Ectodermal cell (in vitro differentiated cells): ENCODE results near the gene GNAT3.

Experiments used
- H3K27ac ChIP-seq: 2 replicates; pipeline ENCODE4 v1.7.0; 2013; ENCODE audit warnings: mild to moderate bottlenecking, low read depth, low read length; ENCODE audit not compliant: insufficient read depth, poor library complexity, severe bottlenecking
- H3K27me3 ChIP-seq: 2 replicates; pipeline ENCODE4 v1.7.0; 2013; ENCODE audit warnings: mild to moderate bottlenecking, low read length; ENCODE audit not compliant: insufficient read depth, control insufficient read depth, poor library complexity, severe bottlenecking
- H3K36me3 ChIP-seq: one replicate; pipeline ENCODE4 v1.7.0; 2013; ENCODE audit warnings: low read length; ENCODE audit not compliant: control insufficient read depth, insufficient read depth
- H3K4me1 ChIP-seq: one replicate; pipeline ENCODE4 v1.7.0; 2013; ENCODE audit warnings: low read length; ENCODE audit not compliant: control insufficient read depth, insufficient read depth
- H3K4me3 ChIP-seq: 2 replicates; pipeline ENCODE4 v1.7.0; 2013; ENCODE audit warnings: low read depth, low read length, control low read depth; ENCODE audit not compliant: insufficient read depth
- H3K9me3 ChIP-seq: 2 replicates; pipeline ENCODE4 v1.7.0; 2013; ENCODE audit warnings: mild to moderate bottlenecking, low read length, moderate library complexity; ENCODE audit not compliant: control insufficient read depth
- WGBS, 2 experiments: methylation state at CpG; one replicate each; pipeline ENCODE4 v1.1.7; 2013; ENCODE audit warnings: missing lambda C conversion rate in 2 of 2; 5-methylcytosine and 5-hydroxymethylcytosine counted together

The GNAT3 gene

GRCh38 chr7:80429181-80429580 lies 82.7 kb downstream of the GNAT3 start:
- H3K27me3 ChIP-seq, result no peaks in the 10 kb centered on the region
- H3K27ac ChIP-seq, result no peak overlapping the region
- no peaks in the 10 kb centered on the region for H3K9me3 ChIP-seq
- H3K36me3 ChIP-seq, result no peaks in the 10 kb centered on the region
- H3K4me3 ChIP-seq, result no peak overlapping the region
- WGBS, 2 experiments, result 100% methylated on average over 1 of the region's 1 CpG
- H3K4me1 ChIP-seq, result no peaks in the 10 kb centered on the region

DNA sequence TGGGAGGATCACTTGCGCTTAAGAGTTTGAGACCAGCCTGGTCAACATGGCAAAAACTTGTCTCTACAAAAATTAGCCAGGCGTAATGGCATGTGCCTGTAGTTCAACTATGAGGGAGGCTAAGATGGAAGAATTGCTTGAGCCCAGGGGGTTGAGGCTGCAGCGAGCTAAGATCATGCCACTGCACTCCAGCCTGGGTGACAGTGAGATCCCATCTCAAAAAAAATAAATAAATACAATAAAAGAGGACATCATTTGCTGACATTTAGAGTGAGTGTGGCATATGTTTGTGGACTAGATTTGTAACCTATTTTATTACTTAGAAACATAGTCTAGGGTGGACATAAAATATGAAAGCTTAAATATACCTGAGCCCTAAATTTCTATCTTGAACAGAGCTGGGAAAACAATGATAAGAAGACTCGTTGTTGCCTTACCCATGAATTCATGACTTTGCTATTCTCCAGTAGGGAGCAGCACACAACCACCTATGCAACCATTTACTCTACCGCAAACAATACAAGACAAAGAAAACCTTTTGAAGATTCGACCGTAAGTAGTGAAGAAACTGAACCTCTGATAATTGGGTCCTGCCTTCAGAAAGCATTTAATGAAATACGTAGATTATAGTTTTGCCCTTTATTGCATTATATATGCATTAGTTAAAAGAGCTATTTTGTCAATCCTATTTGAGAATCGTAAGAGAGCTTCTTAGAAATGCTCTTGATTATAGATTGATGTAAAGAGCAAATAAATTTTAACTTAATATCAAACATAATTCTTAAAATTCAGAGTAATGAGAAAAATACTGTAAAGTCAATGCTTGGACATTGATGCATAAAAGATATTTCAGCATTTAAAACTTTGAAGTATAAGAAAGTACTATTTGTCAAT lies 83.5 kb downstream of the GNAT3 start:
- Histone ChIP-seq H3K36me3 (no peaks in the 10 kb centered on the region), H3K4me3 (no peak overlapping the region), H3K4me1 (no peaks in the 10 kb centered on the region), H3K27ac (no peak overlapping the region), H3K9me3 (no peaks in the 10 kb centered on the region), H3K27me3 (no peaks in the 10 kb centered on the region)
- WGBS, 2 experiments, result 41 to 52% methylated on average over 7 to 8 of the region's 9 CpGs

DNA sequence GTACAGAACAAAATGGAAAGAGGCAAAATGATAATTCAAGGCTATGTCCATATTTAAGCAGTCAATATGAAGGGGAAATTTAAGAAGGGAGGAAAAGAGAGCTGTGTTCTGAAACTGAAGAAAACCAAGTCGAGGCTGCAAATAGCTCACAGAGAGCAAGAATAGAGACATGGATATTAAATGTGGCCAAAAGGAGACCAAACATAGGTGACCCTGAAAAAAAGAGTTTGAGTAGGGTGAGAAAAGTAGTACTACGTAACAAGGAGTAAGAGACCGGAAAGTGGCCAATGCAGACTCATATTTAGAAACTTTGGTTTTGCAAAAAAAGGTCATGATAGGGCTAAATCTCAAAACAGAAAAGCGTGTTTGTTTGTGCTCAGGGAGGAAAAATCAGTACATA lies 84.6 kb downstream of the GNAT3 start:
- H3K4me3 ChIP-seq, result no peak overlapping the region
- WGBS, 2 experiments, result 90 to 91% methylated on average over 4 of the region's 4 CpGs
- H3K27ac ChIP-seq, result no peak overlapping the region
- H3K4me1 ChIP-seq, result no peaks in the 10 kb centered on the region
- H3K36me3 ChIP-seq, result no peaks in the 10 kb centered on the region
- H3K27me3 ChIP-seq, result no peaks in the 10 kb centered on the region
- no peaks in the 10 kb centered on the region for H3K9me3 ChIP-seq

DNA sequence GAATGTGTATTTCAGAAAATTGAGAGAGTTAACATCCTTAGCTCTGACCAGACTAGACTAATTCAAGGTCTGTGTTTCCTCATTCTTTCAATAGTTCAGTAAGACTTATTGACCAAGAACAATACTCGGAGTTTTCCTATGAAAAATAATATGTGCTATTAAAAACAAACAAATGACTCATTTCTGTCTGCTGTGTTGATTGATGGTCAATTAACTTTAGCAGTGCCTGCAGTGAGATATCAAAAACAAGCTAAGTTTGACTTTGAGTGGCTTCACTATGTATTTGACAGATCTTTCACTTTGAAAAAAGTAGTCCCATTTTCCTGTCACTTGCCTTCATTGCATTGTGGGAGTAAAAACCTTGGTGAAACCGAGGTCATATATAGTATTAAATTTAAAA lies 91.0 kb downstream of the GNAT3 start:
- WGBS, 2 experiments, result 100% methylated on average over 1 of the region's 2 CpGs; no CpG with 5 or more reads in 1 of the 2 experiments
- Histone ChIP-seq H3K9me3 (no peaks in the 10 kb centered on the region), H3K27ac (no peak overlapping the region)

GRCh38 chr7:80417211-80417793 lies 94.6 kb downstream of the GNAT3 start:
- no peak overlapping the region for H3K4me3 ChIP-seq
- H3K9me3 ChIP-seq, result no peaks in the 10 kb centered on the region
- no peaks in the 10 kb centered on the region for H3K4me1 ChIP-seq
- no peaks in the 10 kb centered on the region for H3K36me3 ChIP-seq
- H3K27ac ChIP-seq, result no peak overlapping the region
- H3K27me3 ChIP-seq, result no peaks in the 10 kb centered on the region
- 91 to 96% methylated on average over 6 of the region's 6 CpGs for WGBS, 2 experiments

More for the DNA sequence above, 91.0 kb downstream of the GNAT3 start:
- Histone ChIP-seq H3K4me3 (no peak overlapping the region), H3K27me3 (no peaks in the 10 kb centered on the region), H3K4me1 (no peaks in the 10 kb centered on the region), H3K36me3 (no peaks in the 10 kb centered on the region)

- no peaks in the 10 kb centered on the region for H3K36me3 ChIP-seq
- H3K4me1 ChIP-seq, result no peaks in the 10 kb centered on the region
- 93% methylated on average over 1 of the region's 1 CpG; no CpG with 5 or more reads in 1 of the 2 experiments for WGBS, 2 experiments
- no peaks in the 10 kb centered on the region for H3K27me3 ChIP-seq
- no peak overlapping the region for H3K27ac ChIP-seq
- H3K9me3 ChIP-seq, result no peaks in the 10 kb centered on the region
- no peak overlapping the region for H3K4me3 ChIP-seq
Measured at GRCh38 chr7:80415522-80415921, 96.3 kb downstream of the GNAT3 start.

- Histone ChIP-seq H3K4me1 (no peaks in the 10 kb centered on the region), H3K27me3 (no peaks in the 10 kb centered on the region), H3K27ac (no peak overlapping the region), H3K36me3 (no peaks in the 10 kb centered on the region), H3K9me3 (no peaks in the 10 kb centered on the region), H3K4me3 (no peak overlapping the region)
- WGBS, 2 experiments, result 92 to 98% methylated on average over 3 of the region's 3 CpGs
Measured at GRCh38 chr7:80415114-80415513, 96.8 kb downstream of the GNAT3 start.

DNA sequence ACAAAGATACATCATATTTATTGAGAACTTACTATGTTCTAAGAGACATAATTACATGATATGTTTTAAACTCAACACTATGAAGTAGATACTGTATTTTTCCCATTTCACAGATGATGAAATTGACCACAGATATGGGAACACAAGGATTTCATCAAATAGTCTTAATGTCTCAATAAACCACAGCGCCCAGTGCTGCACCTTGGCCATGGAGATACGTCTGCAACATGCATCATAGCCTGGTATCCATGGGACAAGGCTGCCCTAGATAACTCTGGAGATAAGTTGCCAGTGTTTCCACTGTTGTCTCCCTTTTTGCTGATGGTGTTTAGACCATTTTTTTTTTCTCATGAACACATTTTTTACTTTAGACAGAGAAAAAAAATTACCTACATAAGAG lies 97.5 kb downstream of the GNAT3 start:
- Histone ChIP-seq H3K27ac (no peak overlapping the region), H3K4me1 (no peaks in the 10 kb centered on the region), H3K9me3 (no peaks in the 10 kb centered on the region), H3K4me3 (no peak overlapping the region), H3K27me3 (no peaks in the 10 kb centered on the region), H3K36me3 (no peaks in the 10 kb centered on the region)
- 93 to 96% methylated on average over 2 of the region's 2 CpGs for whole genome bisulfite sequencing, 2 experiments

DNA sequence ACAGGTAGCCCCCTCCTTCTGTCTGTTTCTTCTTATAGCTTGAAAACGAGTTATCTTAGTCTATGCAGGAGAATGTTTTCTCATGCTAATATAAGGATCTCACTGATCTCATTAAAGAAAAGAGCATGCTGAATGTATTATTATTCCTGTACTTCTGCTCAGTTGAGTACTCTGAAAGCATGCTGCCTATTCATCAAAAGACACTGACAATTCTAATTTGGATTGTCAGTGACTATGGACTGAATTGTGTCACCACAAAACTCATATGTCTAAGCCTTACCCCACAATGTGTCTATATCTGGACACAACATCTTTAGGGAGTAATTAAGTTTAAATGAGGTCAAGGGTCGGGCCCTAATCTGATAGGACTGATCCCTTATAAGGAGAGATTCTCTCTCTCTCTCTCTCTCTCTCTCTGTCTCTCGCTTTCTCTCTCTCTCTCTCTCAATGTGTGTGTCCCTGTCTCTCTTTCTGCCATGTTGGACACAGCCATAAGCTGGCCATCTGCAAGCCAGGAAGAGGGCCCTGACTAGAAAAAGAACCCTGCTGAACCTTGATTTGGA lies 98.4 kb downstream of the GNAT3 start:
- Histone ChIP-seq H3K4me1 (no peaks in the 10 kb centered on the region), H3K9me3 (no peaks in the 10 kb centered on the region), H3K36me3 (no peaks in the 10 kb centered on the region), H3K27me3 (no peaks in the 10 kb centered on the region), H3K27ac (no peak overlapping the region), H3K4me3 (no peak overlapping the region)
- WGBS, 2 experiments, result 73 to 82% methylated on average over 2 to 3 of the region's 3 CpGs

GRCh38 chr7:80412842-80413241 lies 99.0 kb downstream of the GNAT3 start:
- Histone ChIP-seq H3K27me3 (no peaks in the 10 kb centered on the region), H3K36me3 (no peaks in the 10 kb centered on the region), H3K9me3 (no peaks in the 10 kb centered on the region), H3K4me1 (no peaks in the 10 kb centered on the region), H3K4me3 (no peak overlapping the region), H3K27ac (no peak overlapping the region)
- 100% methylated on average over 1 of the region's 1 CpG for WGBS, 2 experiments
